ENCODE measurements around the gene FZD8. TPM values are rescaled to one million over a fixed set of nuclear protein-coding genes. Genes with fewer than 3 reads are reported as not detected.

The FZD8 gene
- polyA plus RNA-seq, 1 donor (not counting 4 experiments of a cell fraction or from before 2014, with no cell fraction given): 1.5 TPM

DNA sequence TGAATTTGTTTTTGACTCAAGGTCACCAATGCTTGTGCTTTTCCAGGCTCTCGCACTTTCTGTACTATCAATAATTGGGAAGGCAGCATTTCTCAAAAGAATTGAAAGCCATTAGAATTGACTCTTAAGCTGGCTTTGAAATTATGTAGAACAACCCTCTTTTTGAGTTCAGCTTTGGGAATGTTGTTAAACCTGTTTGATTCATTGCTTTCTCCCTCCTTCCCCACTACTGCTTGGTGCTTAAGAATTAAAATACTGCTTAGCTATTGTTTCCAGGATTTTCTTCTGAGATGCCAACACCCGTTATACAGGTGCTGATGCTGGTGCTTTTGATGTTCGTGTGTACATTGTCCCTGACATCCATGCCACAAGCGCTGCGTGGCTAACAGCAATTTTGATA lies 15.5 kb upstream of the FZD8 start:
- dilution Hi-C loops (cut with MboI; ENCODE audit: extremely low pct_ligation_motif_present, low sequenced_read_pairs): no loop called here
- FAIRE-seq (no peak), DNase-seq (ENCODE audit: low read depth, low spot score) (no peak)
- Histone ChIP-seq H3K9ac (ENCODE audit: control insufficient read depth, extremely low read depth, insufficient read depth, low read length) (no peak overlapping the region), H3K4me1 (ENCODE audit: control insufficient read depth, extremely low read depth, insufficient read depth, low read length) (no peaks in the 10 kb centered on the region), H3K9me3 (ENCODE audit: control insufficient read depth, low read depth, low read length) (no peaks in the 10 kb centered on the region), H2AFZ (ENCODE audit: control insufficient read depth, low read length) (no peak overlapping the region), H3K27me3 (ENCODE audit: control insufficient read depth, extremely low read depth, insufficient read depth, low read length) (no peaks in the 10 kb centered on the region), H3K4me2 (ENCODE audit: control insufficient read depth, extremely low read depth, insufficient read depth, low read depth, low read length) (no peak overlapping the region), H3K79me2 (ENCODE audit: control insufficient read depth, insufficient read depth, low read length) (no peaks in the 10 kb centered on the region), H3K9me1 (ENCODE audit: control insufficient read depth, extremely low read depth, insufficient read depth, low read length) (no peaks in the 10 kb centered on the region), H4K20me1 (ENCODE audit: control insufficient read depth, extremely low read depth, insufficient read depth, low read length) (no peaks in the 10 kb centered on the region), H3K36me3 (ENCODE audit: control insufficient read depth in 2 of 2, extremely low read depth in 1 of 2, insufficient read depth in 2 of 2, low read length in 2 of 2) (no peaks in the 10 kb centered on the region), H3K27ac (ENCODE audit: control insufficient read depth, insufficient read depth, low read length) (no peak overlapping the region), H3K4me3 (ENCODE audit: control insufficient read depth in 2 of 3, extremely low read depth in 1 of 3, insufficient read depth in 2 of 3, low read depth in 1 of 3, low read length in 3 of 3) (no peak overlapping the region)
- TF ChIP-seq, protein P1, sequence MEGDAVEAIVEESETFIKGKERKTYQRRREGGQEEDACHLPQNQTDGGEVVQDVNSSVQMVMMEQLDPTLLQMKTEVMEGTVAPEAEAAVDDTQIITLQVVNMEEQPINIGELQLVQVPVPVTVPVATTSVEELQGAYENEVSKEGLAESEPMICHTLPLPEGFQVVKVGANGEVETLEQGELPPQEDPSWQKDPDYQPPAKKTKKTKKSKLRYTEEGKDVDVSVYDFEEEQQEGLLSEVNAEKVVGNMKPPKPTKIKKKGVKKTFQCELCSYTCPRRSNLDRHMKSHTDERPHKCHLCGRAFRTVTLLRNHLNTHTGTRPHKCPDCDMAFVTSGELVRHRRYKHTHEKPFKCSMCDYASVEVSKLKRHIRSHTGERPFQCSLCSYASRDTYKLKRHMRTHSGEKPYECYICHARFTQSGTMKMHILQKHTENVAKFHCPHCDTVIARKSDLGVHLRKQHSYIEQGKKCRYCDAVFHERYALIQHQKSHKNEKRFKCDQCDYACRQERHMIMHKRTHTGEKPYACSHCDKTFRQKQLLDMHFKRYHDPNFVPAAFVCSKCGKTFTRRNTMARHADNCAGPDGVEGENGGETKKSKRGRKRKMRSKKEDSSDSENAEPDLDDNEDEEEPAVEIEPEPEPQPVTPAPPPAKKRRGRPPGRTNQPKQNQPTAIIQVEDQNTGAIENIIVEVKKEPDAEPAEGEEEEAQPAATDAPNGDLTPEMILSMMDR (optimal IDR thresholded peaks at IDR 0.05 in 1 of 3, IDR thresholded peaks at IDR 0.05 in 1 of 3, conservative IDR thresholded peaks at IDR 0.05 in 1 of 3; ENCODE audit: extremely low read depth in 1 of 3, insufficient read depth in 2 of 3, low read length in 3 of 3): no peak
- TF ChIP-seq EZH2 (IDR thresholded peaks at IDR 0.05; ENCODE audit: low read length): no peak

DNA sequence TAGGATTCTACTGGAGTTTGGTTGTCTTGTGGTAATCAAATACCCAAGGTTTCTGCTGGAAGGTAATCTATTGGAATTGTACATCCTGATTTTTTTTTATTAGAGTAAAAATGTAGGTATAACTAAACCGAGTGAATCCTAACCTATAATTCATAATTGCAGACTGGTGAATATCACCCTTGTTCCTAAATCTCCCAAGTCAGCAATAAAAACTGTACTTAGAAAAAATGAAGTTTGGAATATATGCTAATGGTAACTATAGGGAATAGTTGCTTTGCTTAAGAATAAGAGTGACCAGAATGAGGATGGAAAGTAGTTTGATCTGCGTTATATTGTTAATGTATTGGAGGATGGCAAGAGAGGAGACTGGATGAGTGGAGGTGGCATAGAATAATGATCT lies 10.7 kb upstream of the FZD8 start:
- DNase-seq (ENCODE audit: low read depth, low spot score): no peak
- no peaks in the 10 kb centered on the region for H3K9me3 ChIP-seq (ENCODE audit: control insufficient read depth, low read depth, low read length)
- H4K20me1 ChIP-seq (ENCODE audit: control insufficient read depth, extremely low read depth, insufficient read depth, low read length): no peaks in the 10 kb centered on the region
- no peaks in the 10 kb centered on the region for H3K36me3 ChIP-seq (ENCODE audit: control insufficient read depth in 2 of 2, extremely low read depth in 1 of 2, insufficient read depth in 2 of 2, low read length in 2 of 2)
- no peaks in the 10 kb centered on the region for H3K79me2 ChIP-seq (ENCODE audit: control insufficient read depth, insufficient read depth, low read length)
- H3K27me3 ChIP-seq (ENCODE audit: control insufficient read depth, extremely low read depth, insufficient read depth, low read length): no peaks in the 10 kb centered on the region
- H3K4me1 ChIP-seq (ENCODE audit: control insufficient read depth, extremely low read depth, insufficient read depth, low read length): peaks cover 3% of the 10 kb centered on the region
- TF ChIP-seq EZH2 (IDR thresholded peaks at IDR 0.05; ENCODE audit: low read length): no peak
- TF ChIP-seq, protein P1 (optimal IDR thresholded peaks at IDR 0.05 in 1 of 3, IDR thresholded peaks at IDR 0.05 in 1 of 3, conservative IDR thresholded peaks at IDR 0.05 in 1 of 3; ENCODE audit: extremely low read depth in 1 of 3, insufficient read depth in 2 of 3, low read length in 3 of 3): no peak
- H2AFZ ChIP-seq (ENCODE audit: control insufficient read depth, low read length): no peak overlapping the region
- FAIRE-seq: no peak
- dilution Hi-C loops (cut with MboI; ENCODE audit: extremely low pct_ligation_motif_present, low sequenced_read_pairs): no loop called here
- no peak overlapping the region for H3K27ac ChIP-seq (ENCODE audit: control insufficient read depth, insufficient read depth, low read length)
- H3K4me2 ChIP-seq (ENCODE audit: control insufficient read depth, extremely low read depth, insufficient read depth, low read depth, low read length): no peak overlapping the region
- H3K9me1 ChIP-seq (ENCODE audit: control insufficient read depth, extremely low read depth, insufficient read depth, low read length): no peaks in the 10 kb centered on the region
- no peak overlapping the region for H3K9ac ChIP-seq (ENCODE audit: control insufficient read depth, extremely low read depth, insufficient read depth, low read length)
- H3K4me3 ChIP-seq (ENCODE audit: control insufficient read depth in 2 of 3, extremely low read depth in 1 of 3, insufficient read depth in 2 of 3, low read depth in 1 of 3, low read length in 3 of 3): no peak overlapping the region

Measured in keratinocyte (primary cell).